Body of pancreas (tissue), 4 donors: Measurements from ENCODE around the gene PCGF5.

Experiments used
- CTCF ChIP-seq, 7 experiments: fragments of 450-650 bp in 4 of 7; fragments of 200-600 bp in 3 of 7; sonication (generic) in 3 of 7; IDR thresholded peaks; one replicate each; pipeline ENCODE4 v1.5.1; 2016 to 2019; ENCODE audit warnings: antibody characterized with exemption in 7 of 7
- POLR2A ChIP-seq, 3 donors: fragments of 450-650 bp; IDR thresholded peaks; one replicate each; pipeline ENCODE4 v1.6.1; 2016; ENCODE audit warnings: antibody characterized with exemption in 3 of 3, mild to moderate bottlenecking in 2 of 3

DNA sequence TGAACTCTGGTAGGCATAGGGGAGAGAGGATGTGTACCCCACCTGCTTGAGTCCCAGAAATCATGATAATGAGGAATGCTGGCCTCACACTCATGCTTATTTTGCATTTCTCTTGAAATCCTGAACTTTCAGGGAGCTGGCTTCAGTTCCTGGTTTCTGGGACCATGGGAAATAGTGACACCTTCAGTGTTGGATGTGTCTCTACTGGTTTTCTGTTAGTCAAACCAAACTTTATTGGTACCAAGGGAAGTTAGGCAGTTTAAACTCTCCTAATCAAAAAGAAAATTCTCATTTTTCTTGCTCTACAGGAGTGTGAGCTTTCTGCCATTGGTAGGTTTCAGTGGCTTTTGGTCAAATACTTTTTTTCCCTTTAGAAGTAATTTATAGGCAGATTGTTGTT is 11.8 kb upstream of the PCGF5 start:
- TF ChIP-seq CTCF (IDR thresholded peaks at IDR 0.05) (no peak), POLR2A (IDR thresholded peaks at IDR 0.05) (no peak)
